Tibial artery (tissue), 4 donors: ENCODE results near the gene ARHGEF28.

Experiments
- DNase-seq, 2 donors: peaks; one replicate each; pipeline ENCODE4 v3.0.0-alpha.2; 2019
- H3K27ac ChIP-seq, 2 donors: fragments of 200-600 bp; sonication (generic) in 1 of 2; 1 replicate in 1 of 2; 2 replicates in 1 of 2; pipeline ENCODE4 v1.5.1; 2018 to 2019; ENCODE audit warnings: mild to moderate bottlenecking in 1 of 2
- H3K27me3 ChIP-seq, 2 donors: fragments of 200-600 bp; sonication (generic) in 1 of 2; one replicate each; pipeline versions ENCODE4 v1.5.1 to v1.6.0; 2016 to 2019
- H3K36me3 ChIP-seq, 3 donors: fragments of 200-600 bp; sonication (generic) in 2 of 3; one replicate each; pipeline ENCODE4 v1.5.1; 2016 to 2019; ENCODE audit warnings: mild to moderate bottlenecking in 2 of 3
- H3K4me1 ChIP-seq, 4 donors: fragments of 200-600 bp; sonication (generic) in 2 of 4; 1 replicate in 3 of 4; 2 replicates in 1 of 4; pipeline ENCODE4 v1.5.1; 2016 to 2019
- H3K4me3 ChIP-seq, 2 donors: fragments of 200-600 bp; sonication (generic) in 1 of 2; 1 replicate in 1 of 2; 2 replicates in 1 of 2; pipeline ENCODE4 v1.5.1; 2018 to 2019; ENCODE audit warnings: mild to moderate bottlenecking in 2 of 2
- H3K9me3 ChIP-seq, 3 donors: fragments of 200-600 bp; sonication (generic) in 1 of 3; one replicate each; pipeline ENCODE4 v1.5.1; 2016 to 2019
- intact Hi-C: fragments of 100-400 bp; cut with DNase I; formaldehyde crosslinking; loops from one replicate; pipeline ENCODE4 v1.15.0; 2023; ENCODE audit warnings: low total_unique reads
- TF ChIP-seq, protein P1 (sequence below), 2 experiments: fragments of 200-600 bp in 1 of 2; fragments of 450-650 bp in 1 of 2; IDR thresholded peaks; one replicate each; pipeline ENCODE4 v1.5.1; 2017 to 2019; ENCODE audit warnings: antibody characterized with exemption in 2 of 2, mild to moderate bottlenecking in 1 of 2, moderate library complexity in 1 of 2

ARHGEF28 gene

DNA sequence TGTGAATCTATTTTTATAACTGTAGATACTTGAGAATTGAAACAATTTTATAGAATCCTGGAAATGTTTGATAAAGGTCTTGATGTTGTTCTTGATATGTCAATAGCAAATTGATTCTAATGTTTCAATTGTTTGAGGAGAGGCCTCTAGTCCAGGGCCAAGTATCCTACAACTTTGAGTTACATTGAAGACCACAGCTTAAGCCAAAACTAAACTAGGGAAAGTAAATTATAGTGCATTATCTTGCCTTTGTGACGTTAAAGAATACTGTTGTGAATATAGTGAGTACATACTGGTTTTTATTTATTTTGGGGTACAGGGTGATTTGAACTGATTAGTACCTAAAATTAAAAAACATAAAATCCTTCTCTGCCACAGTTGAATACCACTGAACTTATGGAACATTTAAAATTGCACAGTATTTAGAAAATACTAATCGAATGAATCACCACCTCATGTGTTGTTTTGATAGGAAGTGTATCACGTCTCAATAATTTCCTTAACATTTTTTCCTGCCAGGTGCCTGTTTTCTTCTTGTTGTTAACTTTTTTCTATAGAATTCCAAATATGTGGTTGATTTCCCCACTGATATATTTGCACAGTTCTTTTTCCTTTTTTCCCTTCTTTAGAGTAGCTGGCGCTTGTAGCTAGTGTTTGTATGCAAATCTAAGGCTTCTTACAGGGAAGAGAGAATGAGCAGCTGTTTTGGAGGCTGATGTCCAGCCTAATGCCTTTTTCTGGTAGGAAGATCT lies 12.5 kb downstream of the ARHGEF28 start:
- TF ChIP-seq, protein P1, sequence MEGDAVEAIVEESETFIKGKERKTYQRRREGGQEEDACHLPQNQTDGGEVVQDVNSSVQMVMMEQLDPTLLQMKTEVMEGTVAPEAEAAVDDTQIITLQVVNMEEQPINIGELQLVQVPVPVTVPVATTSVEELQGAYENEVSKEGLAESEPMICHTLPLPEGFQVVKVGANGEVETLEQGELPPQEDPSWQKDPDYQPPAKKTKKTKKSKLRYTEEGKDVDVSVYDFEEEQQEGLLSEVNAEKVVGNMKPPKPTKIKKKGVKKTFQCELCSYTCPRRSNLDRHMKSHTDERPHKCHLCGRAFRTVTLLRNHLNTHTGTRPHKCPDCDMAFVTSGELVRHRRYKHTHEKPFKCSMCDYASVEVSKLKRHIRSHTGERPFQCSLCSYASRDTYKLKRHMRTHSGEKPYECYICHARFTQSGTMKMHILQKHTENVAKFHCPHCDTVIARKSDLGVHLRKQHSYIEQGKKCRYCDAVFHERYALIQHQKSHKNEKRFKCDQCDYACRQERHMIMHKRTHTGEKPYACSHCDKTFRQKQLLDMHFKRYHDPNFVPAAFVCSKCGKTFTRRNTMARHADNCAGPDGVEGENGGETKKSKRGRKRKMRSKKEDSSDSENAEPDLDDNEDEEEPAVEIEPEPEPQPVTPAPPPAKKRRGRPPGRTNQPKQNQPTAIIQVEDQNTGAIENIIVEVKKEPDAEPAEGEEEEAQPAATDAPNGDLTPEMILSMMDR (IDR thresholded peaks at IDR 0.05), result no peak
- Histone ChIP-seq H3K4me1 (peaks cover 0 to 18% (median 2%) of the 10 kb centered on the region in 4 donors), H3K27me3 (no peaks in the 10 kb centered on the region), H3K36me3 (no peaks in the 10 kb centered on the region), H3K27ac (peak overlapping the region in 1 of 2 donors; percentile 10), H3K4me3 (no peak overlapping the region), H3K9me3 (no peaks in the 10 kb centered on the region)
- intact Hi-C loops, result no loop called here
- no peak for DNase-seq

DNA sequence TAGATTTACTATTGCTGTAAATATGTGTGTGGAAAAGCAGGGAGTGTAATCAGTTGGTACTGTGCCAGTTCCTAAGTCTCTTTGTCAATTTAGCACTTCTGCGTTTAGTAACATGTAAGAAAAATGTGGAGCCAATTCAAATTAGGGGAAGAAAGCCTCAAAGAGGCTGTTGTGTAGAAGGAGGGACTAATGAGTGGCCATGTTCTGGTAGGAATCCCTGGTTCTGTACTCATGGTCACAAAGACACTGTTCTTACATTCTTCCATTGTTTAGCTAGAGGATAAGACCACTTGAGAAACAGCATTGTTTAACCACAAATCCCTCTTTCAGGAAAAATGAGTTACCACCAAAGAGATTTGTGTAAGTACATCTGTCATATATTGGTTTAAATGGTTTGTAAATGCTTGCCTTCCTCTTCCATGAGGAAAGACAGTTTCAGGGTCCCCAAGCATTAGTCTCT lies 14.9 kb downstream of the ARHGEF28 start:
- Histone ChIP-seq H3K36me3 (no peaks in the 10 kb centered on the region), H3K27ac (no peak overlapping the region), H3K9me3 (no peaks in the 10 kb centered on the region), H3K4me3 (no peak overlapping the region), H3K27me3 (no peaks in the 10 kb centered on the region), H3K4me1 (peaks cover 0 to 22% (median 2%) of the 10 kb centered on the region in 4 donors)
- intact Hi-C loops, result no loop called here
- TF ChIP-seq, protein P1 (IDR thresholded peaks at IDR 0.05), result no peak
- DNase-seq, result no peak

DNA sequence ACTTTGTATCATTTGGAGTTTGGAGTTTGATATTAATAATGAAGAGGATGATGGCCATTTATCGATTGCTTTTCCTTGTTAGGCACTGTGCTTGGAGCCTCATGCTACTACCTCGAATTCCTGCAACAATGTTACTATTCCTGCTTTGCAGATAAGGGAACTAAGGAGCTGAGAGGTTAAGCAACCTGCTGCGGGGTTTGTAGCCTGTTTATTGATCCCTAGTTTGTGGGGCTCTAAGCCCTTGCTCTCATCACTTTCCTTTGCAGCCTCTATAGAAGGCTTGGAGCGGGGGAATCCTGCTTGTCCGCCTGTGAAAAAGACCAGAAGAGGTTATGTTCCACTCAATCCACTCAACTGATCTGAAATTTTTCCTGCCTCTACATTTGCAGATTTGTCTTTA lies 15.8 kb downstream of the ARHGEF28 start:
- Histone ChIP-seq H3K4me3 (no peak overlapping the region), H3K36me3 (no peaks in the 10 kb centered on the region), H3K27ac (no peak overlapping the region), H3K27me3 (no peaks in the 10 kb centered on the region), H3K9me3 (no peaks in the 10 kb centered on the region), H3K4me1 (peaks cover 0 to 22% (median 2%) of the 10 kb centered on the region in 4 donors)
- TF ChIP-seq, protein P1 (IDR thresholded peaks at IDR 0.05), result no peak
- DNase-seq, result no peak
- intact Hi-C loops, result no loop called here

DNA sequence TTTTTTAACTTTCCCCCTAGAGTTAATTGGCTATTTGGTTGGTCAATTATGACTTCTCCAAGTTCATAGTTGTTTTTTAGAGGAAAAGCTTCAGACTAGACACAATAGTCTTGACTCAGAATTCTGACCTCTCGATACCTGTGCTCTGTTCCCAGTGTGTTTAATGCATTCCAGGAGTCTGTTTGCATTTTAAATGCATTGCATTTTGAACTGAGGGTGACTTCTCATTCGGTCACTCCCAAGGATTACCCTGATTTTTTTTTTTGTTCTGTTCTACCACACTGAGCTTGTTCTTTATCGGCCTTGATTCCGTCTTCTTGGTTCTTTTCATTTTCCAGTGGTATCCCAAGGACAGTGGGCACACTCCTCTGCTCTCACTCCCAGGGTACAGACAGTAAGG lies 16.3 kb downstream of the ARHGEF28 start:
- peaks cover 0 to 22% (median 2%) of the 10 kb centered on the region in 4 donors for H3K4me1 ChIP-seq
- TF ChIP-seq, protein P1 (IDR thresholded peaks at IDR 0.05), result no peak
- H3K4me3 ChIP-seq, result no peak overlapping the region
- intact Hi-C loops, result no loop called here
- no peaks in the 10 kb centered on the region for H3K27me3 ChIP-seq
- H3K36me3 ChIP-seq, result no peaks in the 10 kb centered on the region
- no peak overlapping the region for H3K27ac ChIP-seq
- no peaks in the 10 kb centered on the region for H3K9me3 ChIP-seq
- DNase-seq, result no peak

DNA sequence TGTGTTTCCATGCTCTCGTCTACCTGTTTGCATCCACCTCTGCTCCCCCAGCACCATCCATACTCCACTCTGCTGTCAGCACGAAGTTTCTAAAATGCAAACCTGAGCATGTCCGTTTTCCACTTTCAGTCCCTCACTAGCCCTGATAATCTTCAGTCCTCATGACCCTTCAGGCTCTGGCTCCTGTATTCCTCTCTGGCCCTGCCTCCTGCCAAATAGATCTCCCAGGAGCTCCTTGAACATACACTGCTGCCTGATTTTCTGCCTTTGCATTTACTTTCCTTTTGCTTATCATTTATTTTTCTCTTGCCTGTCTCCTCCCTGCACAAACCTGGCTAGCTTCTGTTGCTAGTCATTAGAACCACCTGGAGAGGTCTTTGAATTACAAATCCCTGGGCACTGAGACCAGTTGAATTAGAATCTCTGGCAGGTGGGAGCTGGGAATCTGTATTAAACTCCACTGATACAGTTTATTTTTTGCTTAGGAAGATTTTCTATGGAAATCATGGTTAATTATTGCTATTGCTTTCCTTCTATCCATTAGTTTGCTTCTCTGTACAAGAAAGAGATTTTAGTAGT lies 18.5 kb downstream of the ARHGEF28 start:
- Histone ChIP-seq H3K9me3 (no peaks in the 10 kb centered on the region), H3K27ac (no peak overlapping the region), H3K4me1 (peaks cover 0 to 17% (median 0%) of the 10 kb centered on the region in 4 donors), H3K4me3 (no peak overlapping the region), H3K36me3 (no peaks in the 10 kb centered on the region), H3K27me3 (no peaks in the 10 kb centered on the region)
- DNase-seq, result no peak
- TF ChIP-seq, protein P1 (IDR thresholded peaks at IDR 0.05), result no peak
- intact Hi-C loops, result no loop called here
